ENCODE data around the gene SRPK2.

- no peak for TF ChIP-seq POLR2A (IDR thresholded peaks at IDR 0.05)
- TF ChIP-seq POLR2AphosphoS5 (IDR thresholded peaks at IDR 0.05): no peak
Measured at GRCh38 chr7:105189859-105190492, 198.7 kb downstream of the SRPK2 start.

Data from breast epithelium (tissue), 3 donors.